ENCODE data around the gene ERFL.

- no peak for TF ChIP-seq POLR2AphosphoS5 (IDR thresholded peaks at IDR 0.05)
- TF ChIP-seq EP300 (IDR thresholded peaks at IDR 0.05) = no peak
- TF ChIP-seq, protein P1, sequence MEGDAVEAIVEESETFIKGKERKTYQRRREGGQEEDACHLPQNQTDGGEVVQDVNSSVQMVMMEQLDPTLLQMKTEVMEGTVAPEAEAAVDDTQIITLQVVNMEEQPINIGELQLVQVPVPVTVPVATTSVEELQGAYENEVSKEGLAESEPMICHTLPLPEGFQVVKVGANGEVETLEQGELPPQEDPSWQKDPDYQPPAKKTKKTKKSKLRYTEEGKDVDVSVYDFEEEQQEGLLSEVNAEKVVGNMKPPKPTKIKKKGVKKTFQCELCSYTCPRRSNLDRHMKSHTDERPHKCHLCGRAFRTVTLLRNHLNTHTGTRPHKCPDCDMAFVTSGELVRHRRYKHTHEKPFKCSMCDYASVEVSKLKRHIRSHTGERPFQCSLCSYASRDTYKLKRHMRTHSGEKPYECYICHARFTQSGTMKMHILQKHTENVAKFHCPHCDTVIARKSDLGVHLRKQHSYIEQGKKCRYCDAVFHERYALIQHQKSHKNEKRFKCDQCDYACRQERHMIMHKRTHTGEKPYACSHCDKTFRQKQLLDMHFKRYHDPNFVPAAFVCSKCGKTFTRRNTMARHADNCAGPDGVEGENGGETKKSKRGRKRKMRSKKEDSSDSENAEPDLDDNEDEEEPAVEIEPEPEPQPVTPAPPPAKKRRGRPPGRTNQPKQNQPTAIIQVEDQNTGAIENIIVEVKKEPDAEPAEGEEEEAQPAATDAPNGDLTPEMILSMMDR (IDR thresholded peaks at IDR 0.05) = no peak
- no peak for TF ChIP-seq POLR2A (IDR thresholded peaks at IDR 0.05; ENCODE audit: low read depth)
Measured at GRCh38 chr19:41960973-41961372, 32.7 kb upstream of the ERFL start.

All from esophagus muscularis mucosa (tissue), 4 donors.